Liver (tissue), 3 donors: ENCODE results near the gene SMCO1.

Experiments used
- EGR1 ChIP-seq, 2 donors: IDR thresholded peaks; 2 replicates each; pipeline ENCODE4 v1.6.1; 2016 to 2018; ENCODE audit warnings: antibody characterized with exemption in 2 of 2, low read depth in 2 of 2
- FOXA1 ChIP-seq: IDR thresholded peaks from 2 replicates; pipeline ENCODE4 v1.6.1; 2016; ENCODE audit warnings: antibody characterized with exemption
- GABPA ChIP-seq, 2 donors: IDR thresholded peaks in 1 of 2; conservative IDR thresholded peaks in 1 of 2; 2 replicates each; pipeline ENCODE4 v1.6.1; 2016; ENCODE audit warnings: antibody characterized with exemption in 2 of 2, mild to moderate bottlenecking in 1 of 2, moderate library complexity in 1 of 2
- HNF4A ChIP-seq, 2 donors: conservative IDR thresholded peaks; 2 replicates each; pipeline ENCODE4 v1.6.1; 2016; ENCODE audit warnings: antibody characterized with exemption in 2 of 2, mild to moderate bottlenecking in 2 of 2
- JUND ChIP-seq, 2 donors: IDR thresholded peaks; 2 replicates each; pipeline ENCODE4 v1.6.1; 2016; ENCODE audit warnings: antibody characterized with exemption in 2 of 2
- RAD21 ChIP-seq, 2 donors: IDR thresholded peaks; 2 replicates each; pipeline ENCODE4 v1.6.1; 2016; ENCODE audit warnings: antibody characterized with exemption in 2 of 2, mild to moderate bottlenecking in 2 of 2
- SP1 ChIP-seq: IDR thresholded peaks from 2 replicates; pipeline ENCODE4 v1.6.1; 2018; ENCODE audit warnings: antibody characterized with exemption, mild to moderate bottlenecking
- TAF1 ChIP-seq: conservative IDR thresholded peaks from 2 replicates; pipeline ENCODE4 v1.6.1; 2016; ENCODE audit warnings: antibody characterized with exemption, mild to moderate bottlenecking
- YY1 ChIP-seq: IDR thresholded peaks from 2 replicates; pipeline ENCODE4 v1.6.1; 2016; ENCODE audit warnings: antibody characterized with exemption, mild to moderate bottlenecking
- TF ChIP-seq, protein P1 (sequence below): fragments of 150-350 bp; IDR thresholded peaks from 2 replicates; pipeline ENCODE4 v1.5.1; 2017; ENCODE audit warnings: improper control_type of control experiment, low read depth, low read length; ENCODE audit not compliant: missing input control
- TF ChIP-seq, protein P2 (sequence below): IDR thresholded peaks from 2 replicates; pipeline ENCODE4 v1.6.1; 2016; ENCODE audit warnings: antibody characterized with exemption
- TF ChIP-seq, protein P3 (sequence below): IDR thresholded peaks from 2 replicates; pipeline ENCODE4 v1.6.1; 2016; ENCODE audit warnings: antibody characterized with exemption
- TF ChIP-seq, protein P4 (sequence below): IDR thresholded peaks from 2 replicates; pipeline ENCODE4 v1.6.1; 2016; ENCODE audit warnings: antibody characterized with exemption, mild to moderate bottlenecking
- donor health status: healthy.
- donor health status: healthy.

DNA sequence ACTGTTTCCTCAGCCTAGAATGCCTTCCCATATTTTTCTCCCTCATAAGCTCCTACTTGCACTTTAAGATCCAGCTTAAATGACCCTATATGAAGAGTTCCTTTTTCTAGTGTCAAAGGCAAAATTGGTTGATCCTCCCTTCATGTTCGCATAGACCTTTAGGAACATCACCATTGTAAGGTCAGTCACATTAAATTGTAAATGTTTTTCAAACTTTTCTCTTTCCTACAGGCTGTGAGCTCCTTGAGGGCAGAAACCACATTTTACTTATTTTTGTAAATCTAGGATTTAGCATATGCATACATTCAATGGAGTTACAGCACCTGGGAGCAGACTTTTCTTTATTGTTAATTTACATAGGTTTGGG lies 813 bp downstream of the SMCO1 start:
- TF ChIP-seq, protein P1, sequence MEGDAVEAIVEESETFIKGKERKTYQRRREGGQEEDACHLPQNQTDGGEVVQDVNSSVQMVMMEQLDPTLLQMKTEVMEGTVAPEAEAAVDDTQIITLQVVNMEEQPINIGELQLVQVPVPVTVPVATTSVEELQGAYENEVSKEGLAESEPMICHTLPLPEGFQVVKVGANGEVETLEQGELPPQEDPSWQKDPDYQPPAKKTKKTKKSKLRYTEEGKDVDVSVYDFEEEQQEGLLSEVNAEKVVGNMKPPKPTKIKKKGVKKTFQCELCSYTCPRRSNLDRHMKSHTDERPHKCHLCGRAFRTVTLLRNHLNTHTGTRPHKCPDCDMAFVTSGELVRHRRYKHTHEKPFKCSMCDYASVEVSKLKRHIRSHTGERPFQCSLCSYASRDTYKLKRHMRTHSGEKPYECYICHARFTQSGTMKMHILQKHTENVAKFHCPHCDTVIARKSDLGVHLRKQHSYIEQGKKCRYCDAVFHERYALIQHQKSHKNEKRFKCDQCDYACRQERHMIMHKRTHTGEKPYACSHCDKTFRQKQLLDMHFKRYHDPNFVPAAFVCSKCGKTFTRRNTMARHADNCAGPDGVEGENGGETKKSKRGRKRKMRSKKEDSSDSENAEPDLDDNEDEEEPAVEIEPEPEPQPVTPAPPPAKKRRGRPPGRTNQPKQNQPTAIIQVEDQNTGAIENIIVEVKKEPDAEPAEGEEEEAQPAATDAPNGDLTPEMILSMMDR: no peak
- TF ChIP-seq, protein P2, sequence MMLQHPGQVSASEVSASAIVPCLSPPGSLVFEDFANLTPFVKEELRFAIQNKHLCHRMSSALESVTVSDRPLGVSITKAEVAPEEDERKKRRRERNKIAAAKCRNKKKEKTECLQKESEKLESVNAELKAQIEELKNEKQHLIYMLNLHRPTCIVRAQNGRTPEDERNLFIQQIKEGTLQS: no peak
- TF ChIP-seq, protein P3, sequence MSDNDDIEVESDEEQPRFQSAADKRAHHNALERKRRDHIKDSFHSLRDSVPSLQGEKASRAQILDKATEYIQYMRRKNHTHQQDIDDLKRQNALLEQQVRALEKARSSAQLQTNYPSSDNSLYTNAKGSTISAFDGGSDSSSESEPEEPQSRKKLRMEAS: no peak
- no peak for TF ChIP-seq SP1
- TF ChIP-seq, protein P4, sequence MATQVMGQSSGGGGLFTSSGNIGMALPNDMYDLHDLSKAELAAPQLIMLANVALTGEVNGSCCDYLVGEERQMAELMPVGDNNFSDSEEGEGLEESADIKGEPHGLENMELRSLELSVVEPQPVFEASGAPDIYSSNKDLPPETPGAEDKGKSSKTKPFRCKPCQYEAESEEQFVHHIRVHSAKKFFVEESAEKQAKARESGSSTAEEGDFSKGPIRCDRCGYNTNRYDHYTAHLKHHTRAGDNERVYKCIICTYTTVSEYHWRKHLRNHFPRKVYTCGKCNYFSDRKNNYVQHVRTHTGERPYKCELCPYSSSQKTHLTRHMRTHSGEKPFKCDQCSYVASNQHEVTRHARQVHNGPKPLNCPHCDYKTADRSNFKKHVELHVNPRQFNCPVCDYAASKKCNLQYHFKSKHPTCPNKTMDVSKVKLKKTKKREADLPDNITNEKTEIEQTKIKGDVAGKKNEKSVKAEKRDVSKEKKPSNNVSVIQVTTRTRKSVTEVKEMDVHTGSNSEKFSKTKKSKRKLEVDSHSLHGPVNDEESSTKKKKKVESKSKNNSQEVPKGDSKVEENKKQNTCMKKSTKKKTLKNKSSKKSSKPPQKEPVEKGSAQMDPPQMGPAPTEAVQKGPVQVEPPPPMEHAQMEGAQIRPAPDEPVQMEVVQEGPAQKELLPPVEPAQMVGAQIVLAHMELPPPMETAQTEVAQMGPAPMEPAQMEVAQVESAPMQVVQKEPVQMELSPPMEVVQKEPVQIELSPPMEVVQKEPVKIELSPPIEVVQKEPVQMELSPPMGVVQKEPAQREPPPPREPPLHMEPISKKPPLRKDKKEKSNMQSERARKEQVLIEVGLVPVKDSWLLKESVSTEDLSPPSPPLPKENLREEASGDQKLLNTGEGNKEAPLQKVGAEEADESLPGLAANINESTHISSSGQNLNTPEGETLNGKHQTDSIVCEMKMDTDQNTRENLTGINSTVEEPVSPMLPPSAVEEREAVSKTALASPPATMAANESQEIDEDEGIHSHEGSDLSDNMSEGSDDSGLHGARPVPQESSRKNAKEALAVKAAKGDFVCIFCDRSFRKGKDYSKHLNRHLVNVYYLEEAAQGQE: no peak
- TF ChIP-seq RAD21 (IDR thresholded peaks at IDR 0.05): no peak
- no peak for TF ChIP-seq GABPA (IDR thresholded peaks at IDR 0.05 in 1 of 2, conservative IDR thresholded peaks at IDR 0.05 in 1 of 2)
- no peak for TF ChIP-seq YY1
- no peak for TF ChIP-seq HNF4A (conservative IDR thresholded peaks at IDR 0.05)
- TF ChIP-seq EGR1 (IDR thresholded peaks at IDR 0.05; ENCODE audit: low read depth in 2 of 2): no peak
- no peak for TF ChIP-seq TAF1
- no peak for TF ChIP-seq FOXA1
- TF ChIP-seq JUND (IDR thresholded peaks at IDR 0.05): no peak
